Measurements from ENCODE around the gene ELMOD1.

DNA sequence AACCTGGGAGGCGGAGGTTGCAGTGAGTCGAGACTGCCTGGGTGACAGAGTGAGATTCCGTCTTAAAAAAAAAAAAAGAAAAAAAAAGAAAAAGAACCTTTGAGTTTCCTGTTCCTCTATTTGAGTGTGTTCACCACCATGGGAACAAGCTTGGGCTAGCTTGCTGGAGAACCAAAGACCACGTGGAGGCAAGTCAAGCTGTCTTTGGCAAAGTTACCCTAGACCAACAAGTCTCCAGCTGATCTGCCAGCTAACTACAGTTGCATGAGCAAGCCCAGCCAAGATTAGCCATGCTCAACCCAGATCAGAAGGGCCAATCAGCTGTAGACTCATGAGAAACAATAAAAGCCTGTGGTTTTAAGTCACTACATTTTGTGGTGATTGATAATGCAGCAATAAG is 91.2 kb downstream of the ELMOD1 start:
- TF ChIP-seq EZH2 (IDR thresholded peaks at IDR 0.05; ENCODE audit: borderline replicate concordance) (no peak), CTCF (IDR thresholded peaks at IDR 0.05; ENCODE audit: poor library complexity) (no peak)
